Activated naive CD8-positive, alpha-beta T cell treated with anti-CD3 and anti-CD28 coated beads, Interleukin-2, amount 50 U/mL, for 24 hours (primary cell): ENCODE results near the gene GKN1.

ENCODE experiments used
- ATAC-seq: fragments of 150-1000 bp; cut with Tn5 transposase; one replicate; pipeline ENCODE4 v1.10.0; 2021
- DNase-seq: peaks from one replicate; pipeline ENCODE4 v3.0.0; 2021
- H3K27ac Mint-ChIP-seq: one replicate; pipeline ENCODE4 v1.8.0; 2021; ENCODE audit warnings: mild to moderate bottlenecking, mixed read lengths
- H3K27me3 Mint-ChIP-seq: one replicate; pipeline ENCODE4 v1.8.0; 2021; ENCODE audit warnings: mixed read lengths
- H3K36me3 Mint-ChIP-seq: one replicate; pipeline ENCODE4 v1.8.0; 2021; ENCODE audit warnings: low read depth, mixed read lengths
- H3K4me1 Mint-ChIP-seq: one replicate; pipeline ENCODE4 v1.8.0; 2021; ENCODE audit warnings: mixed read lengths
- H3K4me3 Mint-ChIP-seq: one replicate; pipeline ENCODE4 v1.8.0; 2021; ENCODE audit warnings: mild to moderate bottlenecking, moderate library complexity, mixed read lengths
- H3K9me3 Mint-ChIP-seq: one replicate; pipeline ENCODE4 v1.8.0; 2021; ENCODE audit warnings: mixed read lengths

The GKN1 gene

GRCh38 chr2:69026026-69026425 lies 51.6 kb downstream of the GKN1 start:
- H3K27me3 Mint-ChIP-seq = peaks cover 11% of the 10 kb centered on the region
- peak; percentile 43 for DNase-seq
- H3K4me3 Mint-ChIP-seq = no peak overlapping the region
- H3K36me3 Mint-ChIP-seq = no peaks in the 10 kb centered on the region
- no peaks in the 10 kb centered on the region for H3K9me3 Mint-ChIP-seq
- ATAC-seq = no peak
- H3K4me1 Mint-ChIP-seq = no peaks in the 10 kb centered on the region
- no peak overlapping the region for H3K27ac Mint-ChIP-seq

- no peaks in the 10 kb centered on the region for H3K4me1 Mint-ChIP-seq
- no peaks in the 10 kb centered on the region for H3K36me3 Mint-ChIP-seq
- no peak overlapping the region for H3K27ac Mint-ChIP-seq
- H3K27me3 Mint-ChIP-seq = peaks cover 11% of the 10 kb centered on the region
- no peak overlapping the region for H3K4me3 Mint-ChIP-seq
- DNase-seq (no peak), ATAC-seq (no peak)
- no peaks in the 10 kb centered on the region for H3K9me3 Mint-ChIP-seq
Measured at GRCh38 chr2:69026691-69027459, 52.4 kb downstream of the GKN1 start.
